GM12878 (cell line): ENCODE measurements around the gene FOXJ1. TPM values are rescaled to one million over a fixed set of nuclear protein-coding genes. Genes with fewer than 3 reads are reported as not detected.

Source experiments
- ATAC-seq: fragments of 200-7000 bp; cut with Tn5 transposase; 3 replicates; pipeline ENCODE4 v1.9.1; 2020; ENCODE audit warnings: mild to moderate bottlenecking, moderate library complexity
- BruUV-seq: library from RNA; stranded (reverse); fragments of 400-500 nt; replicated peaks from 2 replicates; lab custom pipeline; 2021; lab: Mats Ljungman, UMichigan
- CTCF ChIA-PET: fragments of 300-600 bp; sonication (Branson Sonifier 250); formaldehyde crosslinking; extraction: SDS; loops from one replicate; lab custom pipeline; 2021; ENCODE audit warnings: inconsistent platforms; lab: Yijun Ruan, JAX
- POLR2A ChIA-PET: fragments of 350-600 bp; formaldehyde crosslinking; extraction: SDS; loops from one replicate; lab custom pipeline; 2021; ENCODE audit warnings: inconsistent platforms; lab: Charles Lee
- RAD21 ChIA-PET: fragments of 300-600 bp; sonication (Branson Sonifier 250); formaldehyde crosslinking; loops from one replicate; lab custom pipeline; 2023; ENCODE audit warnings: antibody characterized with exemption; ENCODE audit not compliant: unreplicated experiment; lab: Charles Lee
- SMC1A ChIA-PET: fragments of 300-600 bp; sonication (Branson Sonifier 250); formaldehyde crosslinking; loops from one replicate; lab custom pipeline; 2023; ENCODE audit not compliant: unreplicated experiment, uncharacterized antibody; lab: Charles Lee
- DNase-seq: peaks from one replicate; pipeline ENCODE4 v3.0.0-alpha.2; 2011; ENCODE audit warnings: low read depth, low spot score
- FAIRE-seq: peaks from 3 replicates; lab custom pipeline; 2011; peaks lifted over from hg19 to GRCh38; lab: Jason Lieb, UNC
- H2AFZ ChIP-seq: 2 replicates; pipeline ENCODE4 v1.6.0; 2011; ENCODE audit warnings: low read depth, low read length, control low read depth; ENCODE audit not compliant: control insufficient read depth
- H3K27ac ChIP-seq: 2 replicates; pipeline ENCODE4 v1.5.1; 2011; ENCODE audit warnings: control low read depth; ENCODE audit not compliant: control insufficient read depth, insufficient read depth
- H3K27me3 ChIP-seq, 2 experiments: replicated peaks in 1 of 2; 2 replicates each; pipeline versions ENCODE4 v1.6.0 to v1.6.1; 2011; ENCODE audit warnings: low read length in 1 of 2; ENCODE audit not compliant: control insufficient read depth in 2 of 2, insufficient read depth in 2 of 2
- H3K36me3 ChIP-seq, 2 experiments: 2 replicates each; pipeline ENCODE4 v1.5.1; 2011; ENCODE audit warnings: low read length in 1 of 2; ENCODE audit not compliant: control insufficient read depth in 2 of 2, insufficient read depth in 2 of 2
- H3K4me1 ChIP-seq: 2 replicates; pipeline ENCODE4 v1.6.1; 2011; ENCODE audit warnings: mild to moderate bottlenecking, low read length, moderate library complexity, mixed read lengths; ENCODE audit not compliant: control insufficient read depth, insufficient read depth
- H3K4me2 ChIP-seq: 2 replicates; pipeline ENCODE4 v1.6.0; 2011; ENCODE audit warnings: control low read depth; ENCODE audit not compliant: control insufficient read depth, insufficient read depth
- H3K4me3 ChIP-seq: fragments of 200-600 bp; sonication (generic); 2 replicates; pipeline ENCODE4 v1.5.1; 2016
- H3K79me2 ChIP-seq: 2 replicates; pipeline ENCODE4 v1.6.0; 2011; ENCODE audit warnings: low read length; ENCODE audit not compliant: control insufficient read depth, insufficient read depth
- H3K9ac ChIP-seq: 2 replicates; pipeline ENCODE4 v1.8.0; 2011; ENCODE audit warnings: low read length, control low read depth, mixed read lengths; ENCODE audit not compliant: control insufficient read depth, insufficient read depth
- H3K9me3 ChIP-seq: replicated peaks from 3 replicates; pipeline ENCODE4 v1.5.1; 2011; ENCODE audit warnings: mild to moderate bottlenecking, low read length; ENCODE audit not compliant: control insufficient read depth, insufficient read depth
- H4K20me1 ChIP-seq: 2 replicates; pipeline ENCODE4 v1.6.0; 2011; ENCODE audit not compliant: control insufficient read depth, insufficient read depth
- BMI1 ChIP-seq: fragments of 450-650 bp; IDR thresholded peaks from 2 replicates; pipeline ENCODE4 v1.6.1; 2016; ENCODE audit warnings: mild to moderate bottlenecking, moderate library complexity, borderline replicate concordance
- BRCA1 ChIP-seq: IDR thresholded peaks from 2 replicates; pipeline ENCODE4 v1.6.1; 2011; ENCODE audit warnings: low read depth, low read length, improper control_type of control experiment
- CEBPB ChIP-seq, 2 experiments: fragments of 150-350 bp in 1 of 2; IDR thresholded peaks; 2 replicates each; pipeline ENCODE4 v1.6.1; 2012 to 2014; ENCODE audit warnings: low read depth in 2 of 2, low read length in 2 of 2, borderline replicate concordance in 1 of 2, inconsistent platforms in 1 of 2
- CHD4 ChIP-seq: fragments of 200-600 bp; sonication (generic); IDR thresholded peaks from 2 replicates; pipeline ENCODE4 v1.6.1; 2016; ENCODE audit warnings: mild to moderate bottlenecking
- FOS ChIP-seq: IDR thresholded peaks from 3 replicates; pipeline ENCODE4 v1.6.1; 2011; ENCODE audit warnings: borderline replicate concordance; ENCODE audit not compliant: insufficient read length; ENCODE audit errors: extremely low read depth
- LARP7 ChIP-seq: fragments of 450-650 bp; IDR thresholded peaks from 2 replicates; pipeline ENCODE4 v1.6.1; 2017; ENCODE audit warnings: mild to moderate bottlenecking
- MYC ChIP-seq: IDR thresholded peaks from 2 replicates; pipeline ENCODE4 v1.6.1; 2011; ENCODE audit warnings: mild to moderate bottlenecking, low read length, moderate library complexity, inconsistent platforms; ENCODE audit not compliant: insufficient read depth, insufficient replicate concordance, insufficient read length, severe bottlenecking
- RAD21 ChIP-seq: IDR thresholded peaks from 2 replicates; pipeline ENCODE4 v1.6.1; 2011; ENCODE audit warnings: mild to moderate bottlenecking, low read depth, low read length, moderate library complexity; ENCODE audit not compliant: insufficient read depth
- RBBP5 ChIP-seq: fragments of 200-600 bp; sonication (generic); conservative IDR thresholded peaks from 2 replicates; pipeline ENCODE4 v1.6.1; 2016
- RCOR1 ChIP-seq: conservative IDR thresholded peaks from 2 replicates; pipeline ENCODE4 v1.6.1; 2012; ENCODE audit warnings: low read depth, low read length, improper control_type of control experiment
- SMAD5 ChIP-seq: IDR thresholded peaks from 2 replicates; pipeline ENCODE4 v1.6.1; 2016; ENCODE audit warnings: antibody characterized with exemption, low read depth
- SRF ChIP-seq, 2 experiments: IDR thresholded peaks; 2 replicates each; pipeline ENCODE4 v1.6.1; 2011; ENCODE audit warnings: low read depth in 2 of 2, low read length in 2 of 2, mild to moderate bottlenecking in 1 of 2, moderate library complexity in 1 of 2
- ZNF217 ChIP-seq: fragments of 450-650 bp; IDR thresholded peaks from 2 replicates; pipeline ENCODE4 v1.6.1; 2017; ENCODE audit warnings: antibody characterized with exemption, mild to moderate bottlenecking
- ZNF384 ChIP-seq: IDR thresholded peaks from 2 replicates; pipeline ENCODE4 v1.6.1; 2012; ENCODE audit warnings: low read depth, mild to moderate bottlenecking, low read length, improper control_type of control experiment, borderline replicate concordance
- WGBS: methylation state at CpG from one replicate; pipeline ENCODE4 v1.1.6; 2016; ENCODE audit warnings: low lambda C conversion rate; ENCODE audit not compliant: insufficient replicate concordance, insufficient coverage; ENCODE audit errors: missing lambda C conversion rate; 5-methylcytosine and 5-hydroxymethylcytosine counted together
- in situ Hi-C: fragments of 300-500 bp; cut with MboI; formaldehyde crosslinking; loops from 9 replicates; pipeline ENCODE4 v1.14.3; 2018; ENCODE audit warnings: mixed read lengths
- intact Hi-C: fragments of 100-400 bp; cut with micrococcal nuclease; formaldehyde crosslinking; loops from one replicate; pipeline ENCODE4 v1.14.2; 2022; ENCODE audit not compliant: unreplicated experiment
- polyA plus RNA-seq, 11 experiments: library from polyadenylated mRNA; depleted of rRNA in 4 of 11; unstranded in 6 of 11; stranded (reverse) in 5 of 11; fragments of >200 nt; fragmentation: Nextera tagmentation in 4 of 11; fragmentation: Illumina TruSeq in 1 of 11; extraction: Ambion mirVana in 4 of 11; extraction: Trizol in 1 of 11; gene quantifications; 1 replicate in 1 of 11; 2 replicates in 10 of 11; pipeline versions ENCODE4 v1.2.1 to v1.2.3, GENCODE V29; 2011 to 2016; ENCODE audit warnings: inconsistent platforms in 2 of 11, missing spikeins in 2 of 11, low read depth in 1 of 11
- total RNA-seq, 4 experiments: library from RNA; depleted of rRNA in 3 of 4; stranded (reverse); fragments of >200 nt in 3 of 4; fragmentation: Illumina TruSeq in 1 of 4; extraction: Trizol in 1 of 4; gene quantifications; 2 replicates each; pipeline versions ENCODE4 v1.2.1 to v1.2.3, GENCODE V29; 2013 to 2021
- TF ChIP-seq, protein P1 (sequence below): fragments of 450-650 bp; IDR thresholded peaks from 2 replicates; pipeline ENCODE4 v1.6.1; 2016; ENCODE audit warnings: mild to moderate bottlenecking, moderate library complexity, borderline replicate concordance
- TF ChIP-seq, protein P2 (sequence below): fragments of 450-650 bp; conservative IDR thresholded peaks from 2 replicates; pipeline ENCODE4 v1.6.1; 2017; ENCODE audit warnings: mild to moderate bottlenecking, moderate library complexity

The FOXJ1 gene
- total and polyA plus RNA-seq, 10 of the 15 experiments (the other 5 are each of a cell fraction or from before 2014, with no cell fraction given): not detected

DNA sequence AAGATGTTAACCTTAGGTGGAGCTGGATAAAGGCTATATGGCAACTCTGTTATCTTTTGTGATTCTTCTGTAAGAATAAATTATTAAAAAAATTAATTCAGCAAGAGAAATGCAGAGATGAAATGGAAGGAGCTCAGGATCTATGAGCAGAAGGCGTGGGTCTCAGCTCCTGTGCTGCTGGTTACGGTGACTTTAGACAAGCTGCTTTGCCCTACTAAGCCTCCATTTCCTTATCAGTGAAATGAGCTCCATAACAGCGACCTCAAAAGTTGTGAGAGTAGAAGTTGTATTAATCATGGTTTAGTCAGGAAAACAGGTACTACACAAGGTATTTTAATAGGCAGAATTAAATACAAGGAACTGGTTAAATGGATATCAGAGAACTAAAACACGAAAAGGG lies 48.2 kb upstream of the FOXJ1 start:
- CTCF ChIA-PET: interaction anchor here (0.6 to 12.1 kb wide), 12 partner anchors 10 to 89 kb away, joined by 3 to 160 read pairs (median 4); partner anchors contain the start of gene UBALD2
- WGBS: 97% methylated on average over 4 of the region's 4 CpGs
- Histone ChIP-seq H3K4me1 (peaks cover 61% of the 10 kb centered on the region), H3K27me3 (no peaks in the 10 kb centered on the region), H3K9ac (no peak overlapping the region), H3K4me3 (no peak overlapping the region), H3K4me2 (no peak overlapping the region), H3K79me2 (no peaks in the 10 kb centered on the region), H4K20me1 (no peaks in the 10 kb centered on the region), H3K9me3 (no peaks in the 10 kb centered on the region), H2AFZ (no peak overlapping the region), H3K27ac (no peak overlapping the region), H3K36me3 (no peaks in the 10 kb centered on the region)
- in situ Hi-C loops (loop anchor here (5.0 kb wide), 1 partner anchor 73 kb away; no protein-coding TSS in a partner anchor), intact Hi-C loops (loop anchor here (2.0 to 5.0 kb wide), 2 partner anchors 58 to 76 kb away; partner anchors contain the start of gene UBALD2)
- ATAC-seq (no peak), DNase-seq (no peak), FAIRE-seq (no peak)
- SMC1A ChIA-PET: interaction anchor here (0.7 to 12.7 kb wide), 13 partner anchors 10 to 90 kb away, joined by 3 to 152 read pairs (median 4); partner anchors contain the start of gene UBALD2
- RAD21 ChIA-PET: interaction anchor here (0.7 to 17.4 kb wide), 6 partner anchors 10 to 90 kb away, joined by 3 to 419 read pairs (median 6); partner anchors contain the start of gene UBALD2
- POLR2A ChIA-PET: interaction anchor here (1.0 to 16.8 kb wide), 5 partner anchors 9 to 78 kb away, joined by 3 to 427 read pairs (median 6); partner anchors contain the start of gene UBALD2
- no TSS peak for BruUV-seq
- TF ChIP-seq CEBPB (IDR thresholded peaks at IDR 0.05; ENCODE audit: borderline replicate concordance in 1 of 2, low read depth in 2 of 2, low read length in 2 of 2) (no peak), BMI1 (no peak), BRCA1 (no peak), CHD4 (no peak), RCOR1 (no peak), LARP7 (no peak), ZNF384 (no peak), RBBP5 (no peak), MYC (no peak), ZNF217 (no peak), RAD21 (no peak), FOS (no peak), SRF (IDR thresholded peaks at IDR 0.05; ENCODE audit: low read depth in 2 of 2, low read length in 2 of 2) (no peak), SMAD5 (no peak)
- TF ChIP-seq, protein P1, sequence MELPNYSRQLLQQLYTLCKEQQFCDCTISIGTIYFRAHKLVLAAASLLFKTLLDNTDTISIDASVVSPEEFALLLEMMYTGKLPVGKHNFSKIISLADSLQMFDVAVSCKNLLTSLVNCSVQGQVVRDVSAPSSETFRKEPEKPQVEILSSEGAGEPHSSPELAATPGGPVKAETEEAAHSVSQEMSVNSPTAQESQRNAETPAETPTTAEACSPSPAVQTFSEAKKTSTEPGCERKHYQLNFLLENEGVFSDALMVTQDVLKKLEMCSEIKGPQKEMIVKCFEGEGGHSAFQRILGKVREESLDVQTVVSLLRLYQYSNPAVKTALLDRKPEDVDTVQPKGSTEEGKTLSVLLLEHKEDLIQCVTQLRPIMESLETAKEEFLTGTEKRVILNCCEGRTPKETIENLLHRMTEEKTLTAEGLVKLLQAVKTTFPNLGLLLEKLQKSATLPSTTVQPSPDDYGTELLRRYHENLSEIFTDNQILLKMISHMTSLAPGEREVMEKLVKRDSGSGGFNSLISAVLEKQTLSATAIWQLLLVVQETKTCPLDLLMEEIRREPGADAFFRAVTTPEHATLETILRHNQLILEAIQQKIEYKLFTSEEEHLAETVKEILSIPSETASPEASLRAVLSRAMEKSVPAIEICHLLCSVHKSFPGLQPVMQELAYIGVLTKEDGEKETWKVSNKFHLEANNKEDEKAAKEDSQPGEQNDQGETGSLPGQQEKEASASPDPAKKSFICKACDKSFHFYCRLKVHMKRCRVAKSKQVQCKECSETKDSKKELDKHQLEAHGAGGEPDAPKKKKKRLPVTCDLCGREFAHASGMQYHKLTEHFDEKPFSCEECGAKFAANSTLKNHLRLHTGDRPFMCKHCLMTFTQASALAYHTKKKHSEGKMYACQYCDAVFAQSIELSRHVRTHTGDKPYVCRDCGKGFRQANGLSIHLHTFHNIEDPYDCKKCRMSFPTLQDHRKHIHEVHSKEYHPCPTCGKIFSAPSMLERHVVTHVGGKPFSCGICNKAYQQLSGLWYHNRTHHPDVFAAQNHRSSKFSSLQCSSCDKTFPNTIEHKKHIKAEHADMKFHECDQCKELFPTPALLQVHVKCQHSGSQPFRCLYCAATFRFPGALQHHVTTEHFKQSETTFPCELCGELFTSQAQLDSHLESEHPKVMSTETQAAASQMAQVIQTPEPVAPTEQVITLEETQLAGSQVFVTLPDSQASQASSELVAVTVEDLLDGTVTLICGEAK: no peak
- TF ChIP-seq, protein P2, sequence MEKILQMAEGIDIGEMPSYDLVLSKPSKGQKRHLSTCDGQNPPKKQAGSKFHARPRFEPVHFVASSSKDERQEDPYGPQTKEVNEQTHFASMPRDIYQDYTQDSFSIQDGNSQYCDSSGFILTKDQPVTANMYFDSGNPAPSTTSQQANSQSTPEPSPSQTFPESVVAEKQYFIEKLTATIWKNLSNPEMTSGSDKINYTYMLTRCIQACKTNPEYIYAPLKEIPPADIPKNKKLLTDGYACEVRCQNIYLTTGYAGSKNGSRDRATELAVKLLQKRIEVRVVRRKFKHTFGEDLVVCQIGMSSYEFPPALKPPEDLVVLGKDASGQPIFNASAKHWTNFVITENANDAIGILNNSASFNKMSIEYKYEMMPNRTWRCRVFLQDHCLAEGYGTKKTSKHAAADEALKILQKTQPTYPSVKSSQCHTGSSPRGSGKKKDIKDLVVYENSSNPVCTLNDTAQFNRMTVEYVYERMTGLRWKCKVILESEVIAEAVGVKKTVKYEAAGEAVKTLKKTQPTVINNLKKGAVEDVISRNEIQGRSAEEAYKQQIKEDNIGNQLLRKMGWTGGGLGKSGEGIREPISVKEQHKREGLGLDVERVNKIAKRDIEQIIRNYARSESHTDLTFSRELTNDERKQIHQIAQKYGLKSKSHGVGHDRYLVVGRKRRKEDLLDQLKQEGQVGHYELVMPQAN: no peak
